Endothelial cell of umbilical vein (primary cell): ENCODE data around the gene INSIG2.

Experiments
- CTCF ChIP-seq, 2 donors: IDR thresholded peaks; 1 replicate in 1 of 2; 2 replicates in 1 of 2; pipeline ENCODE4 v1.5.1; 2011; ENCODE audit warnings: low read length in 2 of 2, mild to moderate bottlenecking in 2 of 2, moderate library complexity in 2 of 2, control low read depth in 1 of 2, inconsistent platforms in 1 of 2, low read depth in 1 of 2; ENCODE audit not compliant: insufficient read depth in 1 of 2; ENCODE audit errors: extremely low read depth in 1 of 2
- EZH2 ChIP-seq: IDR thresholded peaks from 2 replicates; pipeline ENCODE4 v1.6.1; 2012; ENCODE audit warnings: borderline replicate concordance, low read depth, mild to moderate bottlenecking, moderate library complexity, low read length, inconsistent platforms; ENCODE audit not compliant: severe bottlenecking
- FOS ChIP-seq: IDR thresholded peaks from 2 replicates; pipeline ENCODE4 v1.6.1; 2011; ENCODE audit warnings: mild to moderate bottlenecking, low read length, moderate library complexity, borderline replicate concordance; ENCODE audit not compliant: insufficient read depth
- JUN ChIP-seq: IDR thresholded peaks from 2 replicates; pipeline ENCODE4 v1.6.1; 2011; ENCODE audit warnings: borderline replicate concordance, low read depth; ENCODE audit not compliant: insufficient read length, insufficient read depth
- POLR2A ChIP-seq: IDR thresholded peaks from 2 replicates; pipeline ENCODE4 v1.6.1; 2012; ENCODE audit warnings: low read depth, mild to moderate bottlenecking, control low read depth, low read length
- POLR2AphosphoS5 ChIP-seq: IDR thresholded peaks from 2 replicates; pipeline ENCODE4 v1.6.1; 2012; ENCODE audit warnings: low read depth, mild to moderate bottlenecking, control low read depth, low read length, moderate library complexity; ENCODE audit not compliant: insufficient read depth

- no peak for TF ChIP-seq CTCF (IDR thresholded peaks at IDR 0.05; ENCODE audit: extremely low read depth in 1 of 2, insufficient read depth in 1 of 2, low read depth in 1 of 2, low read length in 2 of 2)
- no peak for TF ChIP-seq JUN
- TF ChIP-seq EZH2, result no peak
- no peak for TF ChIP-seq POLR2AphosphoS5
- TF ChIP-seq POLR2A, result no peak
- no peak for TF ChIP-seq FOS
Observed at GRCh38 chr2:118062048-118062447, 26.2 kb upstream of the INSIG2 start.
